Pancreas (tissue), 10 donors: ENCODE data around the gene THEM5. TPM values are rescaled to one million over a fixed set of nuclear protein-coding genes. Genes with fewer than 3 reads are reported as not detected.
"Not testable (repeated sequence)": the region's sequence is repeated elsewhere in the genome, so short reads cannot be mapped to it uniquely, and the experiment has no call there.

Experiments
- ATAC-seq, 4 donors: fragments of 200-7000 bp; cut with Tn5 transposase; one replicate each; pipeline versions ENCODE4 v1.8.0 to v1.9.1; 2020; ENCODE audit warnings: mild to moderate bottlenecking in 4 of 4, moderate library complexity in 4 of 4
- DNase-seq, 6 donors: peaks; one replicate each; pipeline ENCODE4 v3.0.0-alpha.2; 2020
- FAIRE-seq: peaks from 2 replicates; lab custom pipeline; 2012; peaks lifted over from hg19 to GRCh38; lab: Jason Lieb, UNC
- H3K27ac ChIP-seq, 4 donors: fragments of 200-600 bp; sonication (generic); 1 replicate in 3 of 4; 2 replicates in 1 of 4; pipeline versions ENCODE4 v1.5.0 to v1.8.0; 2020
- H3K27me3 ChIP-seq, 4 donors: fragments of 200-600 bp; one replicate each; pipeline ENCODE4 v1.8.0; 2021
- H3K36me3 ChIP-seq, 3 donors: fragments of 200-600 bp; sonication (generic) in 1 of 3; one replicate each; pipeline versions ENCODE4 v1.5.0 to v1.8.0; 2020 to 2021
- H3K4me1 ChIP-seq, 3 donors: fragments of 200-600 bp; one replicate each; pipeline ENCODE4 v1.8.0; 2021
- H3K4me3 ChIP-seq, 4 donors: fragments of 200-600 bp; sonication (generic) in 2 of 4; one replicate each; pipeline versions ENCODE4 v1.5.0 to v1.8.0; 2020 to 2021
- H3K9me3 ChIP-seq, 4 donors: fragments of 200-600 bp; one replicate each; pipeline ENCODE4 v1.8.0; 2021
- CTCF ChIP-seq, 4 donors: fragments of 200-600 bp; sonication (generic) in 3 of 4; IDR thresholded peaks; one replicate each; pipeline versions ENCODE4 v1.5.0 to v1.8.0; 2021; ENCODE audit warnings: antibody characterized with exemption in 4 of 4
- WGBS, 2 donors: extraction: QIAGEN DNeasy Blood & Tissue Kit; methylation state at CpG; one replicate each; pipeline ENCODE4 v1.1.7; 2013; 5-methylcytosine and 5-hydroxymethylcytosine counted together
- intact Hi-C, 3 donors: fragments of 100-400 bp; cut with DNase I; formaldehyde crosslinking; loops; one replicate each; pipeline versions ENCODE4 v1.11.1 to v1.14.2; 2022
- polyA plus RNA-seq, 2 donors: library from polyadenylated mRNA; stranded (reverse); fragments of 200-250 nt; gene quantifications; one replicate each; pipeline ENCODE4 v1.2.3, GENCODE V29; 2013
- total RNA-seq, 6 donors: library from RNA; stranded (reverse); fragmentation: NEBNext Ultra II Directional in 4 of 6; extraction: Animal tissue kit (Norgen Biotek cat#: 25700) in 4 of 6; gene quantifications; one replicate each; pipeline versions ENCODE4 v1.2.1 to v1.2.4, GENCODE V29; 2021 to 2023
- donor health status: healthy with polysubstance abuse.
- donor health status: DM: no; HTN: no; CAD: no; lungs with moderate emphysema.
- donor health status: DM: no; HTN: no; CAD: no.
- donor health status: control.
- donor health status: control.
- donor health status: Bipolar disorder and iron deficiency.
- donor health status: DM: yes; HTN: yes; CAD: no.
- donor health status: DM: no; HTN: no; CAD: no.
- donor health status: DM: no; HTN: no; CAD: no.
- donor health status: DM: yes; HTN: yes; CAD: no.

The THEM5 gene, protein sequence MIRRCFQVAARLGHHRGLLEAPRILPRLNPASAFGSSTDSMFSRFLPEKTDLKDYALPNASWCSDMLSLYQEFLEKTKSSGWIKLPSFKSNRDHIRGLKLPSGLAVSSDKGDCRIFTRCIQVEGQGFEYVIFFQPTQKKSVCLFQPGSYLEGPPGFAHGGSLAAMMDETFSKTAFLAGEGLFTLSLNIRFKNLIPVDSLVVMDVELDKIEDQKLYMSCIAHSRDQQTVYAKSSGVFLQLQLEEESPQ
- total RNA-seq (under 1 TPM in 1 of 6 donors, not detected in 5; 0.17 TPM), polyA plus RNA-seq (not detected)

- whole genome bisulfite sequencing, 2 donors: 73 to 79% methylated on average over 5 of the region's 5 CpGs
- TF ChIP-seq CTCF (IDR thresholded peaks at IDR 0.05): no peak
- no peaks in the 10 kb centered on the region for H3K36me3 ChIP-seq
- H3K4me3 ChIP-seq: no peak within 1 kb of the TSS
- intact Hi-C loops: no loop called here
- FAIRE-seq (no peak), DNase-seq (no peak), ATAC-seq (no peak)
- no peaks in the 10 kb centered on the region for H3K27me3 ChIP-seq
- no peaks in the 10 kb centered on the region for H3K4me1 ChIP-seq
- no peaks in the 10 kb centered on the region for H3K9me3 ChIP-seq
- H3K27ac ChIP-seq: no peak within 1 kb of the TSS
Observed at GRCh38 chr1:151853411-151853943, at the start of gene THEM5. Gene THEM5 (minus strand): TSS chr1:151853712. CDS start chr1:151853565, 147 bp downstream.

- FAIRE-seq: no peak
- no peaks in the 10 kb centered on the region for H3K27me3 ChIP-seq
- H3K9me3 ChIP-seq: no peaks in the 10 kb centered on the region
- no peak for ATAC-seq
- intact Hi-C loops: no loop called here
- TF ChIP-seq CTCF (IDR thresholded peaks at IDR 0.05): no peak
- no peaks in the 10 kb centered on the region for H3K4me1 ChIP-seq
- WGBS, 2 donors: 52 to 63% methylated on average over 2 of the region's 2 CpGs
- no peak overlapping the region for H3K4me3 ChIP-seq
- no peak overlapping the region for H3K27ac ChIP-seq
- DNase-seq: no peak
- H3K36me3 ChIP-seq: no peaks in the 10 kb centered on the region
Observed at GRCh38 chr1:151902858-151903257, 49.3 kb upstream of the THEM5 start.

- H3K27me3 ChIP-seq, H3K9me3 ChIP-seq, H3K27ac ChIP-seq, H3K4me1 ChIP-seq, DNase-seq, intact Hi-C loops, H3K36me3 ChIP-seq, H3K4me3 ChIP-seq, FAIRE-seq, ATAC-seq: not testable (repeated sequence)
- WGBS, 2 donors: 96% methylated on average over 3 of the region's 3 CpGs
Observed at GRCh38 chr1:151900804-151901203, 47.3 kb upstream of the THEM5 start.

DNA sequence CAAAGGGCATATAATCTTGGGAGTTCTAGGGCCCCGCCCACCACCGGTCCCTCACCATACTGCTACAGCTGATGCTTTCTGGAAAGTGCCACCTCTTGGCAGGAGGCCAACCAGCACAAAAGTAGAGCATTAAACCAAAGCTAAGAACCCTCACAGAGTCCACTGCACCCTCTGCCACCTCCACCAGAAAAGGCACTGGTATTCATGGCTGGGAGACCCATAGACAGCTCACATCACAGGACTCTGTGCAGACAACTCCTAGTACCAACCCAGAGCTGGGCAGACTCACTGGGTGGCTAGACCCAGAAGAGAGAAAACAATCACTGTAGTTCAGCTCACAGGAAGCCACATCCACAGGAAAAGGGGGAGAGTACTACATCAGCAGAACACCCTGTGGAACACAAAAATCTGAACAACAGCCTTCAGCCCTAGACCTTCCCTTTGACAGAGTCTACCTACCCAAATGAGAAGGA, 45.0 kb upstream of the THEM5 start:
- FAIRE-seq (no peak), ATAC-seq (no peak), DNase-seq (peak in 1 of 6 donors; percentile 40)
- H3K36me3 ChIP-seq: peaks cover 0 to 12% (median 0%) of the 10 kb centered on the region in 3 donors
- 72 to 79% methylated on average over 2 of the region's 2 CpGs for WGBS, 2 donors
- no peak for TF ChIP-seq CTCF (IDR thresholded peaks at IDR 0.05)
- H3K27me3 ChIP-seq: no peaks in the 10 kb centered on the region
- no peaks in the 10 kb centered on the region for H3K4me1 ChIP-seq
- no peak overlapping the region for H3K27ac ChIP-seq
- H3K9me3 ChIP-seq: no peaks in the 10 kb centered on the region
- H3K4me3 ChIP-seq: no peak overlapping the region
- intact Hi-C loops: no loop called here

GRCh38 chr1:151897991-151898431, 44.5 kb upstream of the THEM5 start:
- Histone ChIP-seq H3K4me1 (no peaks in the 10 kb centered on the region), H3K27ac (no peak overlapping the region), H3K36me3 (peaks cover 0 to 14% (median 0%) of the 10 kb centered on the region in 3 donors), H3K9me3 (no peaks in the 10 kb centered on the region), H3K27me3 (no peaks in the 10 kb centered on the region), H3K4me3 (no peak overlapping the region)
- FAIRE-seq (no peak), ATAC-seq (no peak), DNase-seq (no peak)
- 87 to 92% methylated on average over 10 of the region's 10 CpGs for WGBS, 2 donors
- intact Hi-C loops: no loop called here
- TF ChIP-seq CTCF (IDR thresholded peaks at IDR 0.05): no peak
